ENCODE results near the gene UPF2.

- TF ChIP-seq CTCF (optimal IDR thresholded peaks at IDR 0.05 in 1 of 3, IDR thresholded peaks at IDR 0.05 in 1 of 3, conservative IDR thresholded peaks at IDR 0.05 in 1 of 3; ENCODE audit: extremely low read depth in 1 of 3, insufficient read depth in 2 of 3, low read length in 3 of 3) (no peak), EZH2 (IDR thresholded peaks at IDR 0.05; ENCODE audit: low read length) (no peak)
These were observed 145.9 kb downstream of the UPF2 start for GRCh38 chr10:11896549-11897200.
